HG03442 (cell line): ENCODE results near the gene RAB40C.

Experiments used
- ATAC-seq: cut with Tn5 transposase; IDR thresholded peaks from one replicate; pipeline ENCODE4 v1.9.1; 2021; ENCODE audit warnings: mild to moderate bottlenecking, moderate library complexity; ENCODE audit not compliant: unreplicated experiment

RAB40C gene

GRCh38 chr16:559021-559380 lies 30.9 kb upstream of the RAB40C start:
- ATAC-seq: no peak

GRCh38 chr16:559411-560203 lies 30.3 kb upstream of the RAB40C start:
- ATAC-seq: no peak

GRCh38 chr16:560204-560700 lies 29.6 kb upstream of the RAB40C start, which contains the start of gene PRR35:
Gene PRR35, plus strand, starts transcription at chr16:560394. Its CDS starts 2,901 bp downstream, at chr16:563295.
- no peak for ATAC-seq

- ATAC-seq: no peak
Measured at GRCh38 chr16:560701-561412, 29.0 kb upstream of the RAB40C start.

- no peak for ATAC-seq
Measured at GRCh38 chr16:561413-561794, 28.5 kb upstream of the RAB40C start.

- ATAC-seq: no peak
Measured at GRCh38 chr16:561957-562938, 27.6 kb upstream of the RAB40C start.

- no peak for ATAC-seq
Measured at GRCh38 chr16:563072-563644, 26.7 kb upstream of the RAB40C start.

- no peak for ATAC-seq
Measured at GRCh38 chr16:564690-565418, 25.0 kb upstream of the RAB40C start.

GRCh38 chr16:565419-566330 lies 24.2 kb upstream of the RAB40C start:
- no peak for ATAC-seq

GRCh38 chr16:566475-567372 lies 23.1 kb upstream of the RAB40C start, which contains the start of gene NHLRC4:
Gene NHLRC4, plus strand, starts transcription at chr16:567005. Its CDS starts 1,043 bp downstream, at chr16:568048.
- ATAC-seq: no peak

GRCh38 chr16:567373-568256 lies 22.3 kb upstream of the RAB40C start:
- ATAC-seq: no peak

- no peak for ATAC-seq
Measured at GRCh38 chr16:568401-569258, 21.2 kb upstream of the RAB40C start.

- ATAC-seq: peak; percentile 65
Measured at GRCh38 chr16:569445-570254, 20.2 kb upstream of the RAB40C start, which contains the start of gene PIGQ. Gene PIGQ, plus strand, starts transcription at chr16:569968. Its CDS starts 4,107 bp downstream, at chr16:574075.

- no peak for ATAC-seq
Measured at GRCh38 chr16:572865-573650, 16.8 kb upstream of the RAB40C start.
